Measurements from ENCODE around the gene DHX16. TPM values are rescaled to one million over a fixed set of nuclear protein-coding genes. Genes with fewer than 3 reads are reported as not detected.

DHX16 gene
- total and polyA plus RNA-seq, 9 of the 15 experiments (the other 6 are each of a cell fraction or from before 2014, with no cell fraction given): 14.6 to 66.1 (median 47.5) TPM

DNA sequence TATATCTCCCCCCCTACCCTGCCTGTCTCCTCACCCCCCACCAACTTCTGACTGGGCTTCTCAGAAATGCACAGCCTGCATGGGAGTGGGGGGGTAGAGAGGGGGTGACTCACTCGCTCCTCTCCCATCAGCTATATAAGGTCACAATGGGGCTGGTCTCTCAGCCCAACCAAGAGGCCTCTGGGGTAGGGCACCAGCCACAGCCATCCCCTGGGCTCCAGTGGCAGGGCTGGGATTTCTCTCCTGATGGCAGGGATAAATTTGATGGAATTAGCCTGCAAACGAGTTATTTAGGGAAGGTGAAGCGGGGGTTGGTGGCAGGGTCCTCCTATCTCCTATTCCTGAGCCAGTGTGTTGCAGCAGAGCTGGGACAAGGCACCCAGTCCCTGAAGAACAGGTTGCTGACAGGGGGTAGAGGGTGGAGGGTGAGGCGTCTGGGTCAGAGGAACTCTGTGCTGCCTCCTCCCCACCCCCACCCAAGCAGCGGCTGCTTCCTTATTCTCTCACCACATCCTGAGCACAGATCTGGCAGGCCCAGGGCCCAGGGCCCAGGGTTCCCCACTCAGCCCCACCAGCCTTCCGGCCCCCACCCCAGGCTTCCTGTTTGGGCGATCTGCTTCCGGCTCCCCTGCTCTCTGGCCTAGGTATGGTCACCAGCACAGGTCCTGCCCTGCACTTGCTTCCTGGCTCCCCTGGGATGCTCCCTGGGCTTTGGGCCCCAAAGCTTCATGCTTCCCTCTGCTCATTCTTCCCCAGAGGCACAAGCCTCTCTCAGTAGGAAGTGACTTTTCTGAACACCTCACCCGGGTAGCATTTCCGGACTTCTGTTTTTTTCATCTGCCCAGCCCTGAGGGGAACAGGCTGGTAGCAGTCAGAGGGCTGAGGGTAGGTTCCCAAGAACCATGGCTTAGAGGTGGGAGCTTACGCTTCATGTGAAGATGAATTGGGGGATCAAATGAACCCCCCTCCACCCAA lies 9.6 kb upstream of the DHX16 start (continued):
- TF ChIP-seq SMAD2 (IDR thresholded peaks at IDR 0.05; ENCODE audit: low read depth, low read length) (no peak), SAP30 (IDR thresholded peaks at IDR 0.05; ENCODE audit: borderline replicate concordance, insufficient read depth, low read depth, low read length, poor library complexity, severe bottlenecking) (no peak), ZNF212 (CRISPR knock-in tag; IDR thresholded peaks at IDR 0.05) (no peak), CBFB (CRISPR knock-in tag; IDR thresholded peaks at IDR 0.05) (no peak), RBM22 (IDR thresholded peaks at IDR 0.05; ENCODE audit: low read depth, low read length, poor library complexity, severe bottlenecking) (no peak), POLR2H (tag; IDR thresholded peaks at IDR 0.05; ENCODE audit: low read depth) (no peak), REST (IDR thresholded peaks at IDR 0.05; ENCODE audit: borderline replicate concordance) (0 out of 2 replicates have a peak, but pooled peaks have one; percentile 23), REST (CRISPR knock-in tag; IDR thresholded peaks at IDR 0.05; ENCODE audit: low read depth) (no peak), CEBPG (CRISPR knock-in tag; IDR thresholded peaks at IDR 0.05) (no peak), CEBPG (tag; conservative IDR thresholded peaks at IDR 0.05 in 1 of 2, IDR thresholded peaks at IDR 0.05 in 1 of 2) (no peak), E2F5 (CRISPR knock-in tag; IDR thresholded peaks at IDR 0.05) (peak; percentile 38; the same call in 1 of the 2 replicates), FOXA3 (CRISPR knock-in tag; conservative IDR thresholded peaks at IDR 0.05 in 1 of 2, IDR thresholded peaks at IDR 0.05 in 1 of 2) (no peak), CREB5 (CRISPR knock-in tag; IDR thresholded peaks at IDR 0.05) (0 out of 2 replicates have a peak, but pooled peaks have one; percentile 32)
- TF ChIP-seq, protein P1, sequence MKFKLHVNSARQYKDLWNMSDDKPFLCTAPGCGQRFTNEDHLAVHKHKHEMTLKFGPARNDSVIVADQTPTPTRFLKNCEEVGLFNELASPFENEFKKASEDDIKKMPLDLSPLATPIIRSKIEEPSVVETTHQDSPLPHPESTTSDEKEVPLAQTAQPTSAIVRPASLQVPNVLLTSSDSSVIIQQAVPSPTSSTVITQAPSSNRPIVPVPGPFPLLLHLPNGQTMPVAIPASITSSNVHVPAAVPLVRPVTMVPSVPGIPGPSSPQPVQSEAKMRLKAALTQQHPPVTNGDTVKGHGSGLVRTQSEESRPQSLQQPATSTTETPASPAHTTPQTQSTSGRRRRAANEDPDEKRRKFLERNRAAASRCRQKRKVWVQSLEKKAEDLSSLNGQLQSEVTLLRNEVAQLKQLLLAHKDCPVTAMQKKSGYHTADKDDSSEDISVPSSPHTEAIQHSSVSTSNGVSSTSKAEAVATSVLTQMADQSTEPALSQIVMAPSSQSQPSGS (CRISPR knock-in tag; IDR thresholded peaks at IDR 0.05): no peak

Data from K562 (cell line).